ENCODE data around the gene OR6N1. TPM values are rescaled to one million over a fixed set of nuclear protein-coding genes. Genes with fewer than 3 reads are reported as not detected.
A peak's percentile ranks its signal among the peaks of the same experiment; 100 is the strongest.

The OR6N1 gene
- total RNA-seq, 6 donors from 2014 or later = 0.20 to 1.9 (median 0.57) TPM; not detected in 1

- Histone ChIP-seq H3K27ac (peak overlapping the region; percentile 53 to 79 (median 72)), H3K27me3 (no peaks in the 10 kb centered on the region), H3K36me3 (no peaks in the 10 kb centered on the region), H3K4me3 (no peak overlapping the region), H3K9me3 (no peaks in the 10 kb centered on the region), H3K4me1 (peaks cover 0 to 5% (median 2%) of the 10 kb centered on the region in 4 donors)
- TF ChIP-seq POLR2AphosphoS5 (IDR thresholded peaks at IDR 0.05) (no peak), POLR2A (IDR thresholded peaks at IDR 0.05) (no peak), CTCF (IDR thresholded peaks at IDR 0.05) (no peak), EP300 (IDR thresholded peaks at IDR 0.05) (no peak)
- WGBS, 2 donors = 50 to 58% methylated on average over 1 of the region's 1 CpG
- ATAC-seq (ENCODE audit: low FRiP score in 2 of 2) = peak; percentile 22 to 36
- DNase-seq = no peak
Measured at GRCh38 chr1:158818560-158818959, 46.6 kb upstream of the OR6N1 start.

DNA sequence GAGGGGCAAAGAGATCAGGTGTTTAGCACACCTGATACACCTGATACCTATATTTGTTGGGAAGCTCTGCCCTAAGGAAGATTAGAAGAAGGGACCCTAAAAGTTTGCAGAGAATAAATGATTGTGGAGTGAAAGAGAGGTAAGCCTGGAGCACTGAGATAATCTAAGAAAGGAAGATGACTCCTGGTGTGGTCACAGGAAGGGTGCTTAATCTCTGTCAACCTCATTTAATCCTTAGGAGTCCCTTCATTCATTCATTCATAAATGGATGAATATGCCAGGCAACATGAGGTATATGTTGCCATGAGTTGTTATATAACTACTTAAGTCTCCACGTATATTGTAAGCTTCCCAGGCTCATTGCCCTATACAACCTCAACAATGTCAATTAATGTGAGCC, 43.0 kb upstream of the OR6N1 start:
- DNase-seq (no peak), ATAC-seq (ENCODE audit: low FRiP score in 2 of 2) (no peak)
- no peaks in the 10 kb centered on the region for H3K9me3 ChIP-seq
- no peak overlapping the region for H3K27ac ChIP-seq
- no peak overlapping the region for H3K4me3 ChIP-seq
- no peak for TF ChIP-seq POLR2AphosphoS5 (IDR thresholded peaks at IDR 0.05)
- no peak for TF ChIP-seq POLR2A (IDR thresholded peaks at IDR 0.05)
- no peak for TF ChIP-seq CTCF (IDR thresholded peaks at IDR 0.05)
- no peak for TF ChIP-seq EP300 (IDR thresholded peaks at IDR 0.05)
- peaks cover 0 to 5% (median 4%) of the 10 kb centered on the region in 4 donors for H3K4me1 ChIP-seq
- H3K36me3 ChIP-seq = no peaks in the 10 kb centered on the region
- 0 to 38% methylated on average over 1 of the region's 1 CpG for WGBS, 2 donors
- no peaks in the 10 kb centered on the region for H3K27me3 ChIP-seq

DNA sequence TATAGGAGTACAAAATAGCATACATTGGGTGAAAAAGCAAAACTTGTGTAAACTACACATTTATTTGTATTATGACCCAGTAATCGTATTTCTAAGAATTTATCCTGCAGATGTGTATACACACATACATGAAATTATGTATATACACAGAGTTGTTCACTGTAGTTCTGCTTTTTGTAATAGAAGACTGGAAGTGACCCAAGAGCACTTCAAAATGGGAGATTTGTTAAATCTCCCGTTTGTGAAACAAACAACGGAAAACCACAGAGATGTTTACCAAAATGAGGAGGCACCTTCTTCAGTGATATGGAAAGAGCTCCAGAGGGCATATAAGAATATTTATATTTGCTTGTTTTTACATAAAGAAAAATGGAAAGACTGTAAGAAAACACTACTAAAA, 41.2 kb upstream of the OR6N1 start:
- H3K4me3 ChIP-seq = no peak overlapping the region
- TF ChIP-seq CTCF (IDR thresholded peaks at IDR 0.05) (no peak), POLR2A (IDR thresholded peaks at IDR 0.05) (no peak), POLR2AphosphoS5 (IDR thresholded peaks at IDR 0.05) (no peak), EP300 (IDR thresholded peaks at IDR 0.05) (no peak)
- ATAC-seq (ENCODE audit: low FRiP score in 2 of 2) = peak in 1 of 2 donors; percentile 46
- H3K36me3 ChIP-seq = no peaks in the 10 kb centered on the region
- 36 to 52% methylated on average over 3 of the region's 3 CpGs for WGBS, 2 donors
- peak overlapping the region in 1 of 4 donors; percentile 49 for H3K27ac ChIP-seq
- no peaks in the 10 kb centered on the region for H3K9me3 ChIP-seq
- H3K4me1 ChIP-seq = peaks cover 0 to 5% (median 2%) of the 10 kb centered on the region in 4 donors
- DNase-seq = no peak
- no peaks in the 10 kb centered on the region for H3K27me3 ChIP-seq

- no peak for DNase-seq
- ATAC-seq (ENCODE audit: low FRiP score in 2 of 2) = no peak
- Histone ChIP-seq H3K27me3 (no peaks in the 10 kb centered on the region), H3K9me3 (no peaks in the 10 kb centered on the region), H3K27ac (peak overlapping the region in 1 of 4 donors; percentile 49), H3K4me1 (peaks cover 0 to 5% (median 2%) of the 10 kb centered on the region in 4 donors), H3K4me3 (no peak overlapping the region), H3K36me3 (no peaks in the 10 kb centered on the region)
- WGBS, 2 donors = 42 to 46% methylated on average over 2 of the region's 2 CpGs
- no peak for TF ChIP-seq CTCF (IDR thresholded peaks at IDR 0.05)
- no peak for TF ChIP-seq POLR2AphosphoS5 (IDR thresholded peaks at IDR 0.05)
- TF ChIP-seq EP300 (IDR thresholded peaks at IDR 0.05) = no peak
- no peak for TF ChIP-seq POLR2A (IDR thresholded peaks at IDR 0.05)
Measured at GRCh38 chr1:158812336-158812735, 40.3 kb upstream of the OR6N1 start.

DNA sequence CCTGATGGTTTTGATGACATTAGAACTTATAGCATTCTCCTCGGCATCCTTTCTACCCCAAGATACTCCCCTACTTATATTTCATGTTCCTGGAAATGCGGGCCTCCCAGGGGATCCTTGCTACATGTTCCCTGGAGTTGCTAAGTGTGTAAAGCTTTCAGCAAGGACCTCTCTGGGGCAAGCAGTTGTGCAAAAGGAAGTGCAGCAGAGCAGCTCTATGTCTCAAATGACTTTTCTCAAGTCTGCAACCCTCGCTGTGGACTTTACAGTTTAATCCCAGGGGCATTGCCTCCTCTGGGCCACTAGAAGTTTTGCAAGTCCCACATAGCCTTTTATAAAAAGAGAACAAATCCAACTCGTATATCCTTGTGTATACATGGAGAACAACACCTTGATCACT, 38.3 kb upstream of the OR6N1 start:
- peak in 1 of 2 donors; percentile 54 for ATAC-seq (ENCODE audit: low FRiP score in 2 of 2)
- 63 to 71% methylated on average over 4 of the region's 4 CpGs for WGBS, 2 donors

More for the DNA sequence above, 38.3 kb upstream of the OR6N1 start:
- TF ChIP-seq POLR2AphosphoS5 (IDR thresholded peaks at IDR 0.05) (no peak), POLR2A (IDR thresholded peaks at IDR 0.05) (no peak), EP300 (IDR thresholded peaks at IDR 0.05) (no peak), CTCF (IDR thresholded peaks at IDR 0.05) (no peak)
- no peak for DNase-seq
- H3K27me3 ChIP-seq = no peaks in the 10 kb centered on the region
- H3K4me3 ChIP-seq = no peak overlapping the region
- peak overlapping the region in 3 of 4 donors; percentile 34 to 79 (median 38) for H3K27ac ChIP-seq
- no peaks in the 10 kb centered on the region for H3K36me3 ChIP-seq
- no peaks in the 10 kb centered on the region for H3K9me3 ChIP-seq
- peaks cover 0 to 5% (median 2%) of the 10 kb centered on the region in 4 donors for H3K4me1 ChIP-seq

All from upper lobe of left lung (tissue), 6 donors.